DLD1 (cell line): Measurements from ENCODE around the gene ERLEC1.
"Not testable (repeated sequence)": the region's sequence is repeated elsewhere in the genome, so short reads cannot be mapped to it uniquely, and the experiment has no call there.

Experiments used
- in situ Hi-C: cut with HindIII; loops from 2 replicates; pipeline ENCODE4 v1.10.0; 2017; ENCODE audit warnings: low sequenced_read_pairs

ERLEC1 gene

GRCh38 chr2:53786705-53787613 lies at the start of gene ERLEC1, which contains the start of gene ASB3:
Gene ERLEC1, plus strand, starts transcription at chr2:53787044. Its CDS starts 167 bp downstream, at chr2:53787211.
Gene ASB3, minus strand, starts transcription at chr2:53786953. Its CDS starts 21,381 bp downstream, at chr2:53765572.
- in situ Hi-C loops, result no loop called here

DNA sequence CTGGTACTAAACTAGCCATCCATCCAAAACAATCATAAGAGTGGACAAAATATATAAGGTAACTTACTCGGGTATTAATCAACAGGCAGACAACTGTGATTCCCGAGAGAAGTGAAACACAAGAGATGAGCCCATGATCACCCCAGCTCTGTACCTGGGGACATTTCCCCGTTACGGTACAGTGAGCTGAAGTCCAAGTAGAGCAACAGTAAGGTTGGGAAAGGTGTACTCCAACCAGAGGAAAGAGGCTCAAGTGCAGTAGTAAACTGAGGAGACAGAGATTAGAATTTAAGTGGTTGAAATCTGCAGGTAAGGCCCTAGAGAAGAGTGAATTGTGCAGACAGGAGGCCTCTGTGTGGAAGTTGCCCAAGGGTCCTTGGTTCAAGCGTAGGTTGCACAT lies 49.8 kb upstream of the ERLEC1 start:
- in situ Hi-C loops, result no loop called here

GRCh38 chr2:53739032-53739431 lies 47.8 kb upstream of the ERLEC1 start:
- in situ Hi-C loops, result no loop called here

DNA sequence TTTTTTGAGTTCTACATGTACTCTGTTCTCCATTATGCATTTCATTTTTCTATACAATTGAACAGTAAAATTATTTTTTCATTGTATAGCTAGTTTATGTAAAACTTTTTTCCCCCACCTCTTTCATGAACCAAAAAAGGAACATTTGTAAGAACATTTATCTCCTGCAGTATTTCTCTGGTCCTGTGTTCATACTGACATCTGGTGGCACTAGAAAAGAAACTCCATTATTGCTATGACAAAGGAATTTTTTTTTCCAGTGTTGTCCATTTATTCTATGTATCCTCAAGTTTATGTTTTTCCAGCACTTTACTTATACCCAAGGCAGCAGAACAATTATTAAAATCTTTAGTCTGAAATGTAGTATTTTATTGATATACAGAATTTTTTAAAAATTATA lies 46.7 kb upstream of the ERLEC1 start:
- in situ Hi-C loops, result no loop called here

DNA sequence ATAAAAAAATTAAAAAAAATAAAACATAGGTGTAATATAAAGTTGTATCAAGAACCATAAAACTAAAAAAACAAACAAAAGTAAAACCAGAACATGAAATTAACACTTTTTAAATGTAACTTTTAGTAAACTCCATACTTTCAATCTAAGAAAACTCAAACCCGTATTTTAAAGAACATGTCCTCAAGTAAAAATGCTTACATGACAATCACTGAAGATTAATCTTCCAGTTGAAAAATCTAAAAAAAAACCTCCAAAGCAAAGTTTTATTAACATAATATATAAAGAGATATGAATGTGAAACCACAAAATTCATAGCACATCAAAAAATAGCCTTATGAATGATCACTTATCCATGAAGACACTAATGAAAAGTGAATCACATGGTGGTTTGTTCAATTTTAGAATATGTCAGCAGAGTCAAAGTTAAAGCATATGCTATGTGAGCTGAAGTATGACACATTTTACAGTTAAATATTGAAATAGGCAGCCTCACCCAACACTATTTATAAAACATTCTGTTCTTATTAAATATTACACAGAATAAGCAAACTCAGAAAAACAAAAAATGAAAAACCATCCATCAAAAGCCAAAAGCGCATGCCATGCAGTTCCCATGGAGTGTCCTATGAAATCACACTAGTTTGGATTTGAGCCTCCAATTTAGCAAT lies 42.3 kb upstream of the ERLEC1 start:
- in situ Hi-C loops, result no loop called here

- in situ Hi-C loops, result no loop called here
Observed at GRCh38 chr2:53750041-53750768, 36.6 kb upstream of the ERLEC1 start.

DNA sequence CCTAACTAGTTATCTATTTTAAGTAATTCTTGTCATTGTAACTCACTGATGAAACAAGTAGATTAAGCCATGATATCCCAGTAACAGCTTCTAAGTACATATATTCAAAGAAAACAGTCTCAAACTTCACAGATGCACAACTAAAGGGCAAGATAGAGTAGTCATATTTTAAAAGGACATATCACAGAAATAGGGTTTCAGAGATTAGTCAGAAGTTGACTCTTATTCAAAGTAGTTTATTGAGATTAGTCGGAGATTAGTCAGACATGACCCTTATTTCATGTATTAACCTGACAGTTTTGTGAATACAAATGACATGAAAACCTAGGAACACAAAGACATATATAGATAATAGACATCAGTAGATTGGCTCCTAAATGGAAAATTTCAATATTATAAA lies 35.1 kb upstream of the ERLEC1 start:
- in situ Hi-C loops, result no loop called here

GRCh38 chr2:53752385-53752784 lies 34.5 kb upstream of the ERLEC1 start:
- in situ Hi-C loops, result no loop called here

DNA sequence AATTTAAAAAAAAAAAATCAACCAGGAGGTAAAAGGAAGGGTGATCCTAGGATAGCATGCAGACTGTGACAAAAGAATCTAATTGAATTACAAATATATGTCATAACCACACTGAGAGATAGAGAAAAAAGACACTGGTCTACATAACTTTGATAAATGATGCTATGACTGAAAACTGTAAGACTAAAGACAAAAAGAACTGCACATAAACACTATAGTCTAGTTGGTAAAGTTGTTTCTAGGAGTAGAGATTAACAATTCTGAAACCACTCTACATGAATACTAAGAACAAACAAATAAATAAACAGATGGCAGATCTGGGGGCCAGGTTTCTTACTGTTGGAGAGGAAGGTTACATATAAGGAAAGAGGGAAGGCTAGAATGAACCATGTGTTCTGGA lies 33.8 kb upstream of the ERLEC1 start:
- in situ Hi-C loops, result no loop called here

DNA sequence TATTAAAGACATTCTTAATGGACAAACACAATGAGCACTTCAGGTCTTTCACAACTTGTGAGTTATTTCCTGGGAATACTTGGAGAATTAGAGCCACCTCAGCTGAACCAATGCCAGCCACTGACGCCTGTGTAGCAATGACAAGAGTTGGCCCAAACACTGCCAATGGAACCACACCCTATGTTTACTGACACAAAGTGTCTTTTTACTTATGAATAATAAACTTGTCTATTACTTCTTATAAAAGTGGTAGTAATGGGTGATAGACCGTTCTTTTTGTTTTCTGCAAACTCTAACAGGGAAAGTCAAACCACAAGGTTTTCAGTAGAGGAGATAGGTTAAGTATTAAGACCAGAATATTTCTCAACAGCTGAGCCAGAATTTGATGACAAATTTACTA lies 31.7 kb upstream of the ERLEC1 start:
- in situ Hi-C loops, result no loop called here

DNA sequence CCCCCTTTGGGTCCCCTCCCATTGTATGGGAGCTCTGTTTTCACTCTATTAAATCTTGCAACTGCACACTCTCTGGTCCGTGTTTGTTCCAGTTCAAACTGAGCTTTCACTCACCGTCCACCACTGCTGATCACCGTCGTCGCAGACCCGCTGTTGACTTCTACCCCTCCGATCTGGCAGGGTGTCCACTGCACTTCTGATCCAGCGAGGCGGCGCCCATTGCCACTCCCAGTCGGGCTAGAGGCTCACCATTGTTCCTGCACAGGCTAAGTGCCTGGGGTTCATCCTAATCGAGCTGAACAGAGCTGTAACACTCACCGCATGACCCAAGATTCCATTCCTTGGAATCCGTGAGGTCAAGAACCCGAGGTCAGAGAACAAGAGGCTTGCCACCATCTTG lies 30.2 kb upstream of the ERLEC1 start:
- in situ Hi-C loops, result no loop called here

- in situ Hi-C loops, result not testable (repeated sequence)
Observed at GRCh38 chr2:53757206-53757605, 29.6 kb upstream of the ERLEC1 start.

GRCh38 chr2:53765767-53766166 lies 21.1 kb upstream of the ERLEC1 start:
- in situ Hi-C loops, result no loop called here

DNA sequence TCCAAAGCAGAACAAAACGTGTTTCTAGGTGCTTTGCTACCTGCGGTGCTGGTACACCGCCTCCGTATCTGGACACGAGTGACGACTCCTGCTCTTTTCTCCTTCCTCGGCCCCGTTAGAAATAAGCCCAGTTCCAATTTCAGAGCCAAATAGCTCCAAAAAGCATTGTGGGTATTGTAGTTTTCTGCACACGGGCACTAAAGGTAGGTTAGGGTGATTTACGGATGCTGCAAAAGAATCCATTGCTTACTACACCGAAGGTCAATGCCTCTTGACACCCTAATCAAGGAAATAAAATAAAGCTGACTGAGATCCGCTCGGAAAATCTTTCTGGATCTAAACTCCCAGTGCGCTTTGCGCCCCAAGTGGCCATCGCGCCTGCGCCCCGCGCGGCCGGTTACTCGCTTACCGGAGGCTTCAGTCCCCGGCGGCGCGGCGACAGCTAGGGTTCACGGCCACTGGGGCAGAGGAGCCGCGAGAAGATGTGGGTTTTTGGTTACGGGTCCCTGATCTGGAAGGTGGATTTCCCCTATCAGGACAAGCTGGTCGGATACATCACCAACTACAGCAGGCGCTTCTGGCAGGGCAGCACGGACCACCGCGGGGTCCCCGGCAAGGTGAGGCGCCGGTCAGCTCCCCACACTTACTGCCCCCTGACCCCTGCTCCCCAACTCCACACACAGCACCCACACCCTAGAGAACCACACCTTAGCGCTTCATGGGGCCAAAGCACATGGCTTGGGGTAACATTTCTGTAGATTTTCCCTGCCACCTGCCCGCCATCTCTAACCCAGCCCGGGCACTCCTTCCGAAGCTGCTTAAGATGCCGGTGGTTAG lies 19.2 kb upstream of the ERLEC1 start, which contains the start of gene CHAC2:
Gene CHAC2, plus strand, starts transcription at position 400 of the 837 bp plus-strand sequence. Its CDS starts 83 bp downstream, at position 483.
- in situ Hi-C loops, result no loop called here

GRCh38 chr2:53768242-53768542 lies 18.7 kb upstream of the ERLEC1 start:
- in situ Hi-C loops, result no loop called here

DNA sequence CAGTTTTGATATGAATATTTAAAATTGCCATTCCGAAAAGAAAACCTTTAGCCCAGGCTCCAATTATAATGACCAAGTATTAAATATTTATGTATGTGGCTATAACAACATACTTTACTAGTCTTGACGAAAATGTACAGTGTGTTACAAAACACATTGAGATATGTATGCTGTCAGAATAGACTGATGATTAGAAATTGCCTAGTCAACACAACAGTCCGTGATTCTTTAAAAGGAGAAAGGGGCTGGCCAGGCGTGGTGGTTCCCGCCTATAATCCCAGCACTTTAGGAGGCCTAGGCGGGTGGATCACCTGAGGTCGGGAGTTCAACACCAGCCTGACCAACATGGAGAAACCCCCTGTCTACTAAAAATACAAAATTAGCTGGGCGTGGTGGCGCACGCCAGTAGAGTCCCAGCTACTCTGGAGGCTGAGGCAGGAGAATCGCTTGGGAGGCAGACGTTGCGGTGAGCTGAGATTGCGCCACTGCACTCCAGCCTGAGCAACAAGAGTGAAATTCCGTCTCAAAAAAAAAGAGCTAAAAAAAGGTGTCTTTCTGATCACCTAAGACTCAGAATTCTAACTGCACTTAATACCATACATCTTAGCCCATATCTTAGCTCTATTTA lies 17.4 kb upstream of the ERLEC1 start:
- in situ Hi-C loops, result no loop called here

- in situ Hi-C loops, result no loop called here
Observed at GRCh38 chr2:53770264-53770663, 16.6 kb upstream of the ERLEC1 start.

- in situ Hi-C loops, result no loop called here
Observed at GRCh38 chr2:53777134-53777533, 9.7 kb upstream of the ERLEC1 start.

- in situ Hi-C loops, result no loop called here
Observed at GRCh38 chr2:53778536-53779162, 8.2 kb upstream of the ERLEC1 start.

- in situ Hi-C loops, result no loop called here
Observed at GRCh38 chr2:53780056-53780455, 6.8 kb upstream of the ERLEC1 start.
